NCI-H524 treated with DMSO at 0.1 percent for 48 hours (cell line): Measurements from ENCODE around the gene CEP164.
A peak's percentile ranks its signal among the peaks of the same experiment; 100 is the strongest.
"Not testable (repeated sequence)": the region's sequence is repeated elsewhere in the genome, so short reads cannot be mapped to it uniquely, and the experiment has no call there.

Experiments used
- DNase-seq: peaks from one replicate; lab custom pipeline; 2025; lab: John Stamatoyannopoulos, UW

The CEP164 gene

DNA sequence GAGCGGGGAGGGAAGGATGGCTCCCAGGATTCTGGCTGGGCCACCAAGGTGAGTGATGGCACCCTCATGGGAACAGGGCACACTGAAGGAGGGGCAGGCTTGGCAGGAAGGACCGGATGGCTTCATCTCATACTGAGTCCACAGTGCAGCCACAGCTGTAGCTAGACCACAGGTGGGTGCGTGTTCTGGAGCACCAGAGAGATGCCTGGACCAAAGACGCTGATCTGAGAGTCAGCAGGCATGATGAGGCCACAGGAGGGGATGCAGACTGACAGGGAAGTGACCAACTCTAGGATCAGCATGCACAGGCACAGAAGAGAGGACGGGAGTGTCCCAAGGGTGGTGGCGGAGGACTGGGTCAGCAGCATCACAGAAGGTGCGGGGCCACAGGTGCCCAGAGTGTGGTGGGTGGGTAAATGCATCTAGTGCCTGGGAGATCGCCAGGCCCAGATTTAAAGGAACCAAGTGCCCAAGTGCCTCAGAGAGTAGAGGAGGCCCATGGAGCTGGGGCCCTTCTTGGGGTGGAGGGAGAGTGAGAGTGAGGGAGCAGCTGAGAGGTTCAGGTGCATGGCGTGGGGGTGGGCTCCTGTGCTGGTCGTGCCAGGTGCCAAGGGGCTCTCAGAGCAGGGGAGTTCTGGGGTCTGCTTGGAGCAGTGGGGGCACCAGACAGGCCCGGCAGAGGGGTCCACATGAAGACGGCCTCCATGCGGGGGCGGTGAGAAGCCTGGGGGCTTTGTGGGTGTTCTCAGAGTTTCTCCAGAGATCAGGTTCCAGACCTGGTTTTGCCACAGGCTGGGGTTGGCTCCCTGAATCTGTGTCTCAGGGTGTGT, 113.7 kb downstream of the CEP164 start:
- no peak for DNase-seq

DNA sequence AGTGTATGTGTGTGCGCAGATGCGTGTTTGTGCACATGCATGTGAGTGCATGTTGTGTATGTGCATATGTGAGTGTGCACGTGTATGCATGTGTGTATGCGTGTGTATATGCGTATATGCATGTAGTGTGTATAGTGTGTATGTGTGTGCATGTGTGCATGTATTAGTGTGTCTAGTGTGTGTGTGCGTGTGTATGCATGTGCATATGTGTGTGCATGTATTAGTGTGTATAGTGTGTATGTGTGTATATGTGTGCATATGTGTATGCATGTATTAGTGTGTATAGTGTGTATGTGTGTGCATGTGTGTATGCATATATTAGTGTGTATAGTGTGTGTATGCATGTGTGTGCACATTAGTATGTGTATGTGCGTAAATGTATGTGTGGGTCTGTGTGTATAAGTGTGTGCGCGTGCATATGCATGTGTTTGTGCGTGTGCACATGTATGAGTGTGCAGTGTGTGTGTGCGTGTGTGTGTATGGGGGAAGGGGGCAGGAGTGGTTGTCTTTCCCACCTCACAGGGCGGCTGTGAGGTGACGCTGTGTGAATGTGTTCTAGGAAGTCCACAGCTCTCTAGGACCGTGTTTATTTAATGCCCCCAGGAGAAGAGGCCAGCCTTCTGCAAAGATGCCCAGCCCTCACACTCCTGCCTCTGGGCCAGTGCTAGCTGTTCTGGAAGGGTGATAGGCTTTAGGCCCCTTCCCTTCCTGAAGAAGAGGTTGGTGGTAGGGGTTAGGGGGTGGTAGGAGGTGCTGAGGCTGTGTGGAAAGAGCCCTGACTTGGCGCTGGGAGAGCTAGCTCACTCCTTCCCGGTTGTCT, 114.6 kb downstream of the CEP164 start:
- DNase-seq, result no peak

DNA sequence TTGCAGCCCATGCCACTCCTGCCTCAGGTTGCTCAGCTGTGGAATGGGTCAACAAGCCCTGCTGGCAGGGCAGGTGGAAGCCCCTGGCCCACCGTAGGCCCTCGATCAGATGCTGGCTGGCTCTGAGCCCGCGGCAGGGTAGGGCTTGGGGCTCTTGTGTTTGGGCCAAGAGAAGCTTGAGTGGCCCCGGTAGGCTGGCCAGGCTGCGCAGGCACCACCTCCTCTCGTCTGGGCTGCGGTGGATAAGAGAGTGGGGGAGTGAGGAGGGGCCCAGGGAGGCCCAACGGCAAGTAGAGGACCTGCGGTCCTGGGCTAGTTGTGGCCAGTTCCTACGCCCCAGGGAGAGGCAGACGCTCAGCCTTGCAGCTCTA, 115.2 kb downstream of the CEP164 start:
- no peak for DNase-seq

DNA sequence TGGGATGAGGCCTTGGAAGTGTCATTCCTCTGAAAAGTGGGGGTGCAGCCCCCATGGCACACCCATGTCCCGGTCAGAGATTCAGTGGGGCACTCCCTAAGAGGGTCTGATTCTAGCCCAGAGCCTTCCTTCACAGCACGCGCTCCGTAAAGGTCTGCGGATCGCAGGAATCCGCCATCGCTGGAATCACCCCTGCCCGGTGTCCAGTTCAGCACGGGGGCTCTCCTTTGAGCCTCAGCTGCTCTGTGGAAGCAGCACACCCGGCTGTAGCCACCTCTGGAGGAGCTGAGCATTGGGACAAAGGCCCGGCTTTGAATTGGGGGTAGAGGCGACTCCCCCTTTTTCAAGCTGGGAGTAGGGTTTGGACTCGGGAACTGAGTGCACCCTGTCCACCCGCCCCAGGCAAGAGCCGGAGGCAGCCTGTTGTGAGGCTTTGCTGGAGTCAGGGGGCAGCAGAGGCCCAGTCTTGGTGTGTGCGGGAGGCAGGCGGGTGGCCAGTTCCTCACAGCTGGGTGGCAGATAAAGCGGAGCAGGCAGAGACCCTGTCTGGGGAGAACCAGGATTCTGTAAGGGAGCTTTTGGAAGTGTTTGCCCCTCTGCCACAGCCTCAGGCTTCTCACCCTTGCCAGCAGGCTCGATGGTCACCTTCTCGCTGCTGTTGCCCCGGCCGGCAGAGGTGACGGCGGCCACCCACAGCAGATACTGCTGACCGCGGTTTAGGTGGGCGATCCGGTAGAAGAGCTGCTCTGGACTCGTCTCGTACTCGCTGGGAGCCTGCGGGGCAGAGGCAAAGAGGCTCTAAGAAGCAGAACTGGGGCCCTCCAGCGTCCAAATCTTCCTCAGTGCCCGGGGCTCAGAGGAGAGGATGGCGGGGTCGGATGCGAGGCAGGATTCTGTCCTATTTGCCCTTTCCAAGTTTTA, 115.9 kb downstream of the CEP164 start:
- DNase-seq, result peak; percentile 27

DNA sequence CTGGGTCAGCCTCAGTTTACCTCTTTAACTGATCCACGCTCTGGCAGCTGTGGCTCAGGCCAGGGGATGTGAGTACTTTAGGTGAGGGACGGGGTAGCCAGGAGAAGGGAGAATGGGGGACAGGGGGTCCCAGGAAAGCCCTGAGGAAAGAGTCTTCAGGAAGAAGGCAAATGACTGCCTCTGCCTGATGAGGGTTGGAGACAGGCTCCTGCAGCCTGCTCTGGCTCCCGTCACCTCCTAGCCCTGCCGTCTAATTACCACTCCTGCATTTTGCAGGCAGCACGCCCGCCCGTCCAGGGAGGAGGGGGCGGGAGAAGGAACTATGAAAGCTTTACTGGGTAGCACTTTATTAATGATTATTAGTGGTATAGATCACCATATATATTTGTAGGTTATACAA, 116.6 kb downstream of the CEP164 start:
- DNase-seq, result no peak

DNA sequence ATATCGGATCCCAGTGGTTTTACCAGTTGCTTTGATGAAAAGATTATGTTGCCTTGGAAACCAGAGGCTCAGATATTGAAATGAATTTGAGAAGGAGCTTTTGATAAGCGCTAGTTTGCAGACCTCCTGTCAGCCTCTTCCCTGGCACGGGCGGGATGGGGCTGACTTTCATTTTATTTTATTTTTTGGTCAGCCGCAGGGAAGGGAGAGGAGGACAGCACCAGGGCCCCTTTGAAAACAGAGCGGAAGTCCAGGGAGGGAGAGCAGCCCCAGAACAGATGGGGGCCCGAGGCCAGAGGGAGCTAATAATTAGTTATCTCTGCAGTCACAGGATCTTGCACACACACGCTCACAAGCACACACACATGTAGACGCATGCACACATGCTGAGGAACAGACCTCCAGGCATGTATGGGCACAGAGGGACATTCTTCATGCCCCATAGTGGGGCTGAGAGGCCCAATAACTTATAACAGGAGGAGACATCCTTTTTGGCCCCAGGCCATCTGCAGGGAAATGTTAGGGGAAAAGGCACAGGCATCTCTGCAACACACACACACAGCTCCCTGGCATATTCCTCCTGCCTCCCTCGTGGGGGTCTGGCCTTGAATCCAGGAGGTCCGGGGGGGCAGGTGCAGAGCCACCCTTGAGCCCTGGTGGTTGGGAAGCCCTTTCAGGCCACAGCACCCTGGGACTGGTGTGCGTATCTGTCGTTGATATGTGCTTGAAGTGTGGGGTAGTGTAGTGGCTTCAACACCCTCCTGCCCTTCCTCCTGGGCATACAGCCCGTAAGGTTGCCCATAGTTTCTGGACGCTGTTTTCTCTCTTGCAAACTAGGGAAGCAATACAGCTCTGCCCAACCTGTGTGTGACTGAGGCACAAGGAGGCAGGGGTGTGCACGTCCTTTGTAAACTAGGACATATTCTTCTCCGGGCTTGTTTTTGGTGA, 117.3 kb downstream of the CEP164 start:
- no peak for DNase-seq

DNA sequence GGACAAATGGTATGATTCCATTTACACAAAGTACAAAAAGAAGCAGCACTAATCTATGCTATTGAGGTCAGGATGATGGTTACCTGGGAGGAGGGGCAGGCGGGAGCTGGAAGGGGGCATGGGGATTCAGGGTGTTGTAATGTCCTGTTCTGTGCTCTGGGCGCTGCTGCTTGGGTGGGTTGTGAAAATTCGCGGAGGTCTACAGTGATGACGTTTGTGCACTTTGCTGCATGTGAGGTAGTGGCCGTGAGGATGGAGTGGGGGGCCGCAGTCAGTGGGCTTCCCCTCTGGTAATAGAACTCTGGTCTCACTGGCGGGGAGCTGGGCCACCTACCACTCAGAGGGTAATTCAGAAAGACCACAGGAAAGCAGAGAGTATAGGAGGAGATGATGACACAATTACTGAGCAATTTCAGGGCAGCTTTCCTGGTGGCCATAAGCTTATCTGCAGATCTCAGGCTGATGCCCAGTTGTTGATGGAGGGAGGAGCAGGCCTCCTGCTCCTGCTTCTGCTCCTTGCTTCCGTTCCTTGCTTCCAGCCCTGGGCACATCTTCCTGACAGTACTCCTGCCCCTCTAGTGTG, 121.5 kb downstream of the CEP164 start:
- DNase-seq, result no peak

DNA sequence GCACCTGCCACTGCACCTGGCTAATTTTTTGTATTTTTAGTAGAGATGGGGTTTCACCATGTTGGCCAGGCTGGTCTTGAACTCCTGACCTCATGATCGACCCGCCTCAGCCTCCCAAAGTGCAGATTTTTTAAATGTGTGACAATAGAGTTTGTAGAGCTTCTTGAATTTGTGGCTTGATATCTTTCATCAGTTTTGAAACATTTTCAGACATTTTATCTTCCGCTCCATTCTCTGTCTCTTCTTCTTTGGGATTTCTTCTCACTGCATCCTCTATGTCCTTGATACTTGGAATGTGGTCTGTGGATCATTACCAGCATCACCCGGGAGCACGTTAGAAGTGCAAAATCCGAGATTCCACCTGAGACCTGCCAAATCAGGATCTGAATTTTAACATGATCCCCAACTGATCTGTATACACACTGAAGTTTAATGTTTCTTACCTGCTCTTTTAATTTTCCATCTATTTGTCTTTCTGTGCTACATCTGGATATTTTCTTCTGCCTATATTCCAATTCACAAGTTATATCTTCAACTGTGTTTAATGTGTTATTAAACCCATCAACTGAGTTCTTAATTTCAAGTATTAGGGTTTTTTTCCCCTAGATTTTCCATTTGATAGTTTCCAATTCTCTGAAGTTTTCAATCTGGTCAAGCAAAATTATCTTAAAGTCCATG, 126.4 kb downstream of the CEP164 start:
- no peak for DNase-seq

DNA sequence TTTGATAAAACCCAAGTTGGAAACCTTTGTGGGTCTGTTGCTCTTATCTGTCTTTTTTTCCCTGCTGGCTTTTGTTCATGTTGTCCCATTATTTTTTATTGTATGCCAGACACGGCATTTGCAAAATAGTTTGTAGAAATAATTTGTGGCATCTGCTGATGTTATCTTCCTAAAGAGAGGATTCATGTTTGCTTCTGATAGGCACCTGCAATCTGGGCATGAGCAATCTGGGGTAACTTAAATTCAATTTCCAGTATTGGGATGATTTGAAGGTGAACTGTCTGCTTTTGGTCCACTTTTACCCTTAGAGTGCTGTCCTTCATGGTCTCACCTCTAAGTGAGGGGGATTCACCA, 126.9 kb downstream of the CEP164 start:
- DNase-seq, result no peak

DNA sequence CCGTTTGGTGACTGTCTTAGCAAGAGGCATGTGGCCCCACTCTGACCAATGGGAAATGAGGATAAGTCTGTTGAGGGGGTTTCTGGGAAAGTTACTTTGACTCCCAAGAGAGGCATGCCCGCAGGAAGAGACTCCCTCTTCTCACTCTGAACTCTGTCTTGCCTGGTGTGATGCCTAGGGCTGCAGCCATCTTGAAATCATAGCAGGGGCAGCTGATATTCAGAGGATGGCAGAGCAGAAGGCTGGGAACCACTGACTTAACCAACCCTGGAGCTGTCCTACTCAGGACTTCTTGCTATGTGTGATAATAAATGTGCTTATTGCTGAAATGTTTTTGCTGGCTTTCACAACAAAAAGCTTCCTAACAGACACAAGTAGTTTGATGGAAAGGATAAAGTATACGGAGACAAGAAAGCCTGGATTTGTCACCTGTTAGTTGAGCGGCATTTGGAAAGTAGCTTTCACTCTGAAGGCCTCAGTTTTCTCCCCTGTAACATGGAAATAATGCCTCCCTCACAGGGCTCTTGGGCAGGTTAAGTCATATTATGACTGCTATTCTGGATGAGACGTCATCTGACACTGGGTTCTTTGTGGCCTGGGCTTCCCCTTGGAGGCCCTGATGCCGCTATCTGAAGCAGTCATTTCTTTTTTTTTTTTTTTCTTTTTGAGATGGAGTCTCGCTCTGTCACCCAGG, 128.5 kb downstream of the CEP164 start:
- DNase-seq, result no peak

DNA sequence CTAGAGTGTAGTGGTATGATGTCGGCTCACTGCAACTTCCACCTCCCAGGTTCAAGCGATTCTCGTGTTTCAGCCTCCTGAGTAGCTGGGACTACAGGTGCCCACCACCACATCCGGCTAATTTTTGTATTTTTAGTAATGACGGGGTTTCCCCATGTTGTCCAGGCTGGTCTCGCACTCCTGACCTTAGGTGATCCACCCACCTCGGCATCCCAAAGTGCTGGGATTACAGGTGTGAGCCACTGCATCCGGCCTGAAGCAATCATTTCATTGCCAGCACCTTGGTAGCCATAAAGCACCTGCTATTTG, 129.0 kb downstream of the CEP164 start:
- not testable (repeated sequence) for DNase-seq

DNA sequence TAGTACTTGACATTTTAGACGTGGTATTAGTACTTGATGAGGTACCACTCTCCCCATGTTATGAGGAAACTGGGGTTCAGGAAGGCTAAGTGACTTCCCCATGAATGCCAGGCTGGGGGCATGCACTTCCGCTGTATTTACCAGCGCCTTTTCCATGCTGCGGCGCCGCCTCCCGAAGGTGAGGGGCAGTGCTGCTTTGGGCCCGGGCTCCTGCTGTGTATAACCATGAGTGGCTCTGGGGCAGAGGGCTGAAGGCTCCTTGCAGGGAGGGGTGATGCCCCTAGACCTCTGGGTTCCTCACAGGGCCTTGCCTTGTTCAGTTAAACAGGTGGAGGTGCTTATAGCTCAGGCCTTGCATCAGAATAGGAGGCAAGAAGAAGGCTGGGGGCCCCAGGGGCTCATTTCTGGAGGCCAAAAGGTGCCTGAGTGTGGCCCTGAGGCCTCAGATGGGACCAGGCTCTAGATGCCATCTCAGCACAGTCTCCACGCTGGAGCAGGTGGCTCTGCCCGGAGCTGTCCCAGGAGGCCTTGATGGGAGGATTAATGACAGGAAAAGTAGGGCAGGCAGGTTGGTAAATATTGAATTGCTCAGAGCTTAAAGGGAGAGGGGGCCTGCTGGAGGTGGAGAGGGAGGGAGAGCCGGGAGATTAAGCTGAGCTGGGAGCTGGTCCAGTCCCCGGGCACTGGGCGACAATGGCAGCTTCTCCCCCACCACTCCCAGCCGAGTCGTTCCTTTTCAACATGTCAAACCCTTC, 129.6 kb downstream of the CEP164 start:
- DNase-seq, result peak; percentile 73

DNA sequence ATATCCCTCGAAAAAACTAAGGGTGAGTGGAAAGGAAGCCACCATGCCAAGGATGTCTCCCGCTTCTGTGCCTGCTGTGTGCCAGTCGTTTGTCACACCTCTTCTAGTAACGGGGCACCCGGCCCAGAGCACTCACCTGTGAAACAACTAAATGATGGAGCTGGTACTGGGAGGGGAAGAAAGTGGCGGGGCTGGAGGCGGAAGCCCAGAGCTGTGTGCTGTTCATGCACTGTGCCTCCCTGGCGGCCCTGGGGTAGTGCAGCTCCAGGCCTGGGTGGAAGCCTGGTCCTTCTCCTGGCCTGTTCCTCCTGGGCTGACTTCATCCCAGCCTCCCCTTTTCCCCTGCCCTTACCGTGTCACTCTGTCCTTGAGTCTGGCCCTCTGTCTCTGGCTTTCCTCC, 130.2 kb downstream of the CEP164 start:
- DNase-seq, result no peak

DNA sequence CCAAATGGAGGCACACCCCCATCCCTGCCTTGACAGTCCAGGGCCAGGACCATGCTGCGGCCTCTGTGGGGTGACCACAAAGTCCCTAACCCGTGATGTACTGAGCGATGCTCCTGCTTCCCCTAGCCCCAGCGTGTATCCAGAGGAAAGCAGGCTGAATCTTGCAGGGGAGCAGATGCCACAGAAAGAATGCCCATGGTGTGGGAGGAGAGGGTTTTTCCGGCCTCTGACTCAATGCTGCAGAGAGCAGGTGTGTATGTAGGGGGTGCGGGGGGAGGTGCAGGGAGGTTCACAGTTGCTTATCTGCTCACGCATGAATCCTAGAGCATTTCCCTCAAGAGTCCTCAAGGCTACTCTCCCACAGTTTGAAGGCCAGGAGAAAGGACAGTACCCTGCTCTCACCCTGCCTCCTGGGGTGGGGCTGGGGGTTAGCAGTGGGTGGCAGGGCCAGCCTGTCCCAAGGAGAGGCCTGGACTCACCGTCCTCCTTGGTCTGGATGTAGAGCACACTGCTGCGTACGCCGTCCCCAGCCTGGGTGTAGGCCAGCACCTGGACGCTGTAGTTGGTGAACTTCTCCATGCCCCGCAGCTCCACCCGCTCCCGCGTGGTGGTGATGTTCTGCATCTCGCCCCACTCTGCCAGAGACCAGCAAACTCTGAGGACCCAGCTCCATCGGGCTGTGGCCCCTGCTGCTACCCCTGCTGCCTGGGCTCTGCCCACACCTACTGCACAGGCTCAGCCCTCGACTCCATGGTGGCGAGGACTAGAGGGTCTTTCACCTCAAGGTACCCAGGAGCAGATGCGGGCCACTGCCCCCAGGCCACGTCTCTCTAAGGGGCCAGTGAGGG, 130.8 kb downstream of the CEP164 start:
- DNase-seq, result no peak

DNA sequence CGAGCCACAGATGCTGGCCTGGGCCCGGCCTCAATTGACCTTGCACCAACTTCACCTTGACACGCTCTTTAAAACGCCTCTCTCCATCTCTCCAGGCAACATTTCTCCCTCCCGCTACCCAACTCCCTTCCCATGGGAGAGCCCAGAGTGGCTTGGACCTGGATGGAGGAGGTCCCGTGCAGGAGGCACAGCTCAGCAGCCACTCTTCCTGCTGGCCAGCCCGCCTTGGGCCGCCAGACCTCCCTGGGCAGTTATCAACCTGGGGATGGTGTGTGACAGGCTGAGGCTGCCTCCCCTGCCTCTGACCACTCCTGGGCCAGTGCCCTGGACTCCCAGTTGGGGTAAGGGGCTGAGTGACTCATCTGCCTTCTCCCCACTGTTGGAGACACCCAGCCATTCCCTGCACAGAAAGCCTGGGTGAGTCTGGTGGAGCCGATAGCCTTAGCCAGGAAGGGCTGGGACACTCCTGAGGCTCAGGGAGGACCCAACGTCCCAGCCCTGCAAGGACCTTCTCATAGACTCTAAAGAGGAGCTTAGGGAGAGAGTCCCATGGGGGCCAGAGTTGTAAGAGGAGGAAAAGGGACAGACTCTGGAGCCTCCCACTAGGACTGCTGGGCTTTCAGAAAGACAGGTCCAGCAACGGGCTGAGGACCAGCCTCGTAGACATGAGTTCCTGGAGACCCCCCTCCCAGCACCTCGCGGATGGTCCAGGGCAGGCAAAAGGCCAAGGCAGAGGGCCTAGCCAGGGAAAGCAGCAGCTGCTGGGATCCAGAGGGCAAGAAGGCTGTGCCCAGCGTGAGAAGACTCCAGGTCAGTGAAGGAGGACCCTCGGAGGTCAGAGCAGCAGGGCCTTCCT, 131.7 kb downstream of the CEP164 start:
- no peak for DNase-seq

DNA sequence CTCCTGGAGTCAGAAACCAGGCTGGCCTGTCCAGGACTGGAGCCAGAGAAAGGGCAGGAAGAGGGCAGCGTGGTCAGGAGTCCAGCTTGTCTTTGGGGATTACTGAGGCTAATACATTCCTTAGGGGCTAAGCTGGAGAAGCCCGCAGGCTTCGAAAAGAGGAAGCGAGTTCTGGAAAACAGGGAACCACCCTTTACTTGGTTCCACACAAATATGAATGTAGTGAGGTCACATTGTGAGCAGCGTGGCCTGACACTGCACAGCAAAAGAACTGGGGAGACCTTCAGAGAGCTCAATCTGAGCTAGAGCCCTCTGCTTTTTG, 132.3 kb downstream of the CEP164 start:
- DNase-seq, result no peak

DNA sequence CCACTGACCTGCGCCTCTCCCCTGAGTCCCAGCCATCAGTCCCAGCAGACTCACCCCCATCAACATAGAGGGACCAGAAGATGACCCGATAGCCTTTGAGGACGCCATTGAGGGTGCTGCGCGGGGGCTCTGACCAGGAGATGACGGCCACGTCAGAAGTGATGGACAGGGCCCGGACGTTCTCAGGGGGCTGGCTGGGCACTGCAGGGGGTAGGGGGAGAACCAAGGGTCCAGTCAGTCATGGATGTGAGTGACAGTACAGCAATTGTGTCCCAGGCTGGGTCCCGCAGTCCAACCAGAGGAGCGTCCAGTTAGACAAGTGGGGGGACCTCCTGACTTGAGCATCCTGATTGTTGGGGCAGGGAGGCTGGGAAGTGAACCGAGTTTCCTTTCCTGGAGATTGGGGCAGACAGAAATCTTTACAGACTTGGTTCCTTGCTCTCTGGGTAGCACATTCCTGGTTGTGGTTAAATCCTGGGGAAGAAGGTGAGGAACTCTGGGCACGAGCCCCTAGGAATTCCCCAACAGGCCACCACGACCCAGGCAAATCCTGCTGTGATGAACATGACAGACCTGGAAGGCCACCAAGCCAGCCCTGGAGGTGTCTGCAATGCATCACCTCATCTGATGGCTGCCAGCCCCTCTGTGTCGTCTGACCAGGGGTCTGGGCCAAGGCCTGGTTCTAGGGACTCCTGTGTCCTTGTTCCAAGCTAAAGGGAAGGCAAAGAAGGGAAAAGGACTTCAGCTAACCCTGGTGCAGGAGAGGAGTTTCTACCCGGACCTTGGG, 133.9 kb downstream of the CEP164 start:
- no peak for DNase-seq
